IMR-90 (cell line): ENCODE measurements around the gene EHMT1. TPM values are rescaled to one million over a fixed set of nuclear protein-coding genes. Genes with fewer than 3 reads are reported as not detected.

Experiments used
- ATAC-seq: fragments of 200-7000 bp; cut with Tn5 transposase; 2 replicates; pipeline ENCODE4 v1.9.1; 2020; ENCODE audit warnings: low read depth, mild to moderate bottlenecking, moderate library complexity
- BruUV-seq: library from RNA; stranded (reverse); fragments of 400-500 nt; replicated peaks from 2 replicates; lab custom pipeline; 2021; lab: Mats Ljungman, UMichigan
- CTCF ChIA-PET: fragments of 300-600 bp; formaldehyde crosslinking; extraction: SDS; loops from one replicate; lab custom pipeline; 2021; ENCODE audit warnings: antibody characterized with exemption; lab: Yijun Ruan, JAX
- POLR2A ChIA-PET: fragments of 300-600 bp; sonication (Branson Sonifier 250); formaldehyde crosslinking; loops from one replicate; lab custom pipeline; 2022; ENCODE audit warnings: antibody characterized with exemption; ENCODE audit not compliant: unreplicated experiment; lab: Charles Lee
- DNase-seq: peaks from one replicate; pipeline ENCODE4 v3.0.0; 2013
- H2AFZ ChIP-seq: replicated peaks from 2 replicates; pipeline ENCODE3; 2013; ENCODE audit warnings: low read length, mild to moderate bottlenecking; ENCODE audit not compliant: poor library complexity
- H2AK5ac ChIP-seq: 2 replicates; pipeline ENCODE4 v1.6.1; 2013; ENCODE audit warnings: low read depth, low read length, inconsistent platforms
- H2AK9ac ChIP-seq: replicated peaks from 2 replicates; pipeline ENCODE3; 2013; ENCODE audit warnings: mild to moderate bottlenecking, low read depth, low read length, moderate library complexity; ENCODE audit not compliant: poor library complexity
- H2BK120ac ChIP-seq: 2 replicates; pipeline ENCODE4 v1.6.1; 2013; ENCODE audit warnings: low read depth, low read length, inconsistent platforms
- H2BK15ac ChIP-seq: 3 replicates; pipeline ENCODE4 v1.6.1; 2013; ENCODE audit warnings: low read depth, low read length, inconsistent platforms
- H2BK20ac ChIP-seq: 2 replicates; pipeline ENCODE4 v1.6.1; 2013; ENCODE audit warnings: low read depth, mild to moderate bottlenecking, inconsistent platforms, low read length, moderate library complexity
- H2BK5ac ChIP-seq: 2 replicates; pipeline ENCODE4 v1.6.1; 2013; ENCODE audit warnings: mild to moderate bottlenecking, low read depth, low read length, inconsistent platforms; ENCODE audit not compliant: poor library complexity, severe bottlenecking
- H3K14ac ChIP-seq: replicated peaks from 2 replicates; pipeline ENCODE4 v1.6.1; 2013; ENCODE audit warnings: low read depth, low read length, inconsistent platforms
- H3K18ac ChIP-seq: 2 replicates; pipeline ENCODE4 v1.6.1; 2013; ENCODE audit warnings: low read depth, low read length, control low read depth
- H3K23ac ChIP-seq: 2 replicates; pipeline ENCODE4 v1.6.1; 2013; ENCODE audit warnings: low read depth, low read length, inconsistent platforms
- H3K27ac ChIP-seq: 2 replicates; pipeline ENCODE4 v1.5.1; 2013; ENCODE audit warnings: mild to moderate bottlenecking, control low read depth, low read length; ENCODE audit not compliant: insufficient read depth
- H3K27me3 ChIP-seq: 2 replicates; pipeline ENCODE4 v1.6.1; 2013; ENCODE audit warnings: low read length; ENCODE audit not compliant: control insufficient read depth, insufficient read depth
- H3K36me3 ChIP-seq: 2 replicates; pipeline ENCODE4 v1.6.1; 2013; ENCODE audit warnings: low read length, mixed read lengths; ENCODE audit not compliant: control insufficient read depth, insufficient read depth
- H3K4ac ChIP-seq: 2 replicates; pipeline ENCODE4 v1.6.1; 2013; ENCODE audit warnings: low read depth, low read length, inconsistent platforms
- H3K4me1 ChIP-seq: 2 replicates; pipeline ENCODE4 v1.6.1; 2013; ENCODE audit warnings: low read length, mixed read lengths; ENCODE audit not compliant: control insufficient read depth, insufficient read depth
- H3K4me2 ChIP-seq: 2 replicates; pipeline ENCODE4 v1.6.1; 2013; ENCODE audit warnings: low read depth, mild to moderate bottlenecking, control low read depth, low read length, moderate library complexity
- H3K4me3 ChIP-seq: 2 replicates; pipeline ENCODE4 v1.5.1; 2013; ENCODE audit warnings: low read depth, mild to moderate bottlenecking, control low read depth, low read length, moderate library complexity; ENCODE audit not compliant: insufficient read depth
- H3K56ac ChIP-seq: 2 replicates; pipeline ENCODE4 v1.6.1; 2013; ENCODE audit warnings: low read length, inconsistent platforms; ENCODE audit not compliant: insufficient read depth; ENCODE audit errors: extremely low read depth
- H3K79me1 ChIP-seq, 2 experiments: 2 replicates each; pipeline ENCODE4 v1.6.1; 2013; ENCODE audit warnings: low read length in 2 of 2, inconsistent platforms in 1 of 2, low read depth in 1 of 2
- H3K9ac ChIP-seq: 2 replicates; pipeline ENCODE4 v1.6.1; 2013; ENCODE audit warnings: low read depth, low read length, control low read depth
- H3K9me1 ChIP-seq: 2 replicates; pipeline ENCODE4 v1.6.1; 2013; ENCODE audit warnings: low read length, inconsistent platforms; ENCODE audit not compliant: insufficient read depth
- H3K9me3 ChIP-seq: 2 replicates; pipeline ENCODE4 v1.6.1; 2013; ENCODE audit warnings: low read length; ENCODE audit not compliant: control insufficient read depth, insufficient read depth
- H4K20me1 ChIP-seq: 2 replicates; pipeline ENCODE4 v1.6.1; 2013; ENCODE audit warnings: low read length, inconsistent platforms; ENCODE audit not compliant: insufficient read depth
- H4K5ac ChIP-seq: 2 replicates; pipeline ENCODE4 v1.6.1; 2013; ENCODE audit warnings: mild to moderate bottlenecking, low read depth, low read length, control low read depth
- H4K8ac ChIP-seq, 2 experiments: 2 replicates each; pipeline ENCODE4 v1.6.1; 2013; ENCODE audit warnings: low read depth in 2 of 2, low read length in 2 of 2, control low read depth in 1 of 2, inconsistent platforms in 1 of 2
- H4K91ac ChIP-seq: 2 replicates; pipeline ENCODE4 v1.6.1; 2013; ENCODE audit warnings: low read depth, low read length, inconsistent platforms; ENCODE audit not compliant: insufficient read depth
- BHLHE40 ChIP-seq: fragments of 150-350 bp; IDR thresholded peaks from 2 replicates; pipeline ENCODE4 v1.6.1; 2016; ENCODE audit warnings: mild to moderate bottlenecking, low read depth, low read length
- CEBPB ChIP-seq: IDR thresholded peaks from 2 replicates; pipeline ENCODE4 v1.6.1; 2012; ENCODE audit warnings: low read depth, low read length, improper control_type of control experiment
- CHD1 ChIP-seq: IDR thresholded peaks from 2 replicates; pipeline ENCODE4 v1.6.1; 2012; ENCODE audit warnings: low read depth, low read length, improper control_type of control experiment
- FOS ChIP-seq: fragments of 150-350 bp; IDR thresholded peaks from 2 replicates; pipeline ENCODE4 v1.6.1; 2016; ENCODE audit warnings: low read depth, low read length
- MAFK ChIP-seq: IDR thresholded peaks from 2 replicates; pipeline ENCODE4 v1.6.1; 2012; ENCODE audit warnings: low read depth, low read length, improper control_type of control experiment
- MAZ ChIP-seq: IDR thresholded peaks from 2 replicates; pipeline ENCODE4 v1.6.1; 2012; ENCODE audit warnings: low read depth, mild to moderate bottlenecking, low read length, improper control_type of control experiment, moderate library complexity, borderline replicate concordance
- MXI1 ChIP-seq: IDR thresholded peaks from 2 replicates; pipeline ENCODE4 v1.6.1; 2012; ENCODE audit warnings: low read depth, mild to moderate bottlenecking, low read length, moderate library complexity, borderline replicate concordance
- NFE2L2 ChIP-seq: fragments of 150-350 bp; IDR thresholded peaks from 2 replicates; pipeline ENCODE4 v1.6.1; 2016; ENCODE audit warnings: low read depth, mild to moderate bottlenecking, low read length
- POLR2A ChIP-seq: IDR thresholded peaks from 2 replicates; pipeline ENCODE4 v1.6.1; 2012; ENCODE audit warnings: mild to moderate bottlenecking, low read depth, low read length
- RAD21 ChIP-seq: IDR thresholded peaks from 2 replicates; pipeline ENCODE4 v1.6.1; 2012; ENCODE audit warnings: low read length, improper control_type of control experiment
- RCOR1 ChIP-seq: IDR thresholded peaks from 2 replicates; pipeline ENCODE4 v1.6.1; 2012; ENCODE audit warnings: mild to moderate bottlenecking, low read length, improper control_type of control experiment; ENCODE audit not compliant: insufficient replicate concordance
- RFX5 ChIP-seq: IDR thresholded peaks from 2 replicates; pipeline ENCODE4 v1.8.0; 2012; ENCODE audit warnings: low read depth, mild to moderate bottlenecking, low read length, moderate library complexity
- SMC3 ChIP-seq: fragments of 150-350 bp; IDR thresholded peaks from 2 replicates; pipeline ENCODE4 v1.6.1; 2016; ENCODE audit warnings: low read depth, mild to moderate bottlenecking, antibody characterized with exemption, low read length, moderate library complexity
- WGBS, 2 experiments: methylation state at CpG; one replicate each; pipeline versions ENCODE4 v1.1.5 to v1.1.7; 2013; ENCODE audit warnings: missing lambda C conversion rate in 2 of 2; ENCODE audit not compliant: insufficient read length in 1 of 2; ENCODE audit errors: extremely low coverage in 2 of 2; 5-methylcytosine and 5-hydroxymethylcytosine counted together
- dilution Hi-C: fragments of 300-500 bp; cut with HindIII; formaldehyde crosslinking; loops from one replicate; pipeline ENCODE4 v1.14.3; 2018; ENCODE audit warnings: low sequenced_read_pairs; ENCODE audit not compliant: unreplicated experiment
- in situ Hi-C: fragments of 300-500 bp; cut with MboI; formaldehyde crosslinking; loops from 3 replicates; pipeline ENCODE4 v1.14.3; 2019; ENCODE audit warnings: low sequenced_read_pairs, inconsistent platforms, mixed read lengths
- intact Hi-C: fragments of 100-400 bp; cut with micrococcal nuclease; formaldehyde crosslinking; loops from 2 replicates; pipeline ENCODE4 v1.10.0; 2022
- polyA plus RNA-seq, 3 experiments: library from polyadenylated mRNA; depleted of rRNA; stranded (reverse); fragments of >200 nt; gene quantifications; 2 replicates each; pipeline ENCODE4 v1.2.3, GENCODE V29; 2012; ENCODE audit warnings: low replicate concordance in 1 of 3
- total RNA-seq: library from RNA; depleted of rRNA; stranded (reverse); fragments of >200 nt; gene quantifications from 2 replicates; pipeline ENCODE4 v1.2.3, GENCODE V29; 2012
- TF ChIP-seq, protein P1 (sequence below): fragments of 150-350 bp; IDR thresholded peaks from 2 replicates; pipeline ENCODE4 v1.6.1; 2017; ENCODE audit warnings: mild to moderate bottlenecking, antibody characterized with exemption, low read length, low read depth
- TF ChIP-seq, protein P2 (sequence below): conservative IDR thresholded peaks from 2 replicates; pipeline ENCODE4 v1.5.1; 2012; ENCODE audit warnings: mild to moderate bottlenecking, low read depth, low read length, improper control_type of control experiment
- TF ChIP-seq, protein P3 (sequence below): fragments of 150-350 bp; IDR thresholded peaks from 2 replicates; pipeline ENCODE4 v1.6.1; 2016; ENCODE audit warnings: low read depth, mild to moderate bottlenecking, low read length, moderate library complexity, borderline replicate concordance

Gene EHMT1
- total and polyA plus RNA-seq, 2 of the 4 experiments (the other 2 are of a cell fraction): 32.8 to 35.1 TPM

DNA sequence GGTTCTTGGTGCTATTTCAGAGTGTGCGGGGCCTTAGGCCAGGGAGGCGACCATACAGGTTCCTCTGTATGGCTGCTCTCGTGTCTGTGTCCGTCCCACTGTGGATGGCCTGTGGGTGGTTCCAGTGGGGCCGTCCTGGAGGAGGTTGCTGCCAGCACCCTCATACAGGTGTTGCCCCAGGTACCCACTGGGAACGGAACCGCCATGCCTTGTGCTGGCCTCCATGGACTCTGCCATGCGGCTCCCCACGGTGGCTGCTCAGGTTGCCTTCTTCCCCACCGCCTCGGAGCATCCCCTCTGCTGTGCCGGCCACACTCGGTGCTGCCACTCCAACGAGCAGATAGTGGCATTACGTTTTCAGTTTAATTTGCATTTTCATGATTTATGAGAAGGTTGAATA is 129.5 kb downstream of the EHMT1 start:
- BruUV-seq: no TSS peak
- Histone ChIP-seq H2BK5ac (no peak overlapping the region), H2BK15ac (no peak overlapping the region), H3K27me3 (no peaks in the 10 kb centered on the region), H4K20me1 (peaks cover 9% of the 10 kb centered on the region; the same call in 1 of the 2 replicates), H4K8ac (no peak overlapping the region), H3K9me3 (no peaks in the 10 kb centered on the region), H3K9me1 (peaks cover 14% of the 10 kb centered on the region), H2AFZ (peak overlapping the region; percentile 9), H2BK20ac (no peak overlapping the region), H2BK120ac (no peak overlapping the region), H3K4ac (no peak overlapping the region), H3K4me3 (no peak overlapping the region), H3K14ac (no peak overlapping the region), H3K4me2 (no peak overlapping the region), H4K5ac (no peak overlapping the region), H4K91ac (no peak overlapping the region), H3K79me1 (peaks cover 18 to 62% of the 10 kb centered on the region in 2 experiments; a peak in 3 of 4 replicates), H3K18ac (no peak overlapping the region), H2AK9ac (no peak overlapping the region), H3K27ac (no peak overlapping the region), H3K4me1 (peaks cover 2% of the 10 kb centered on the region; the same call in 1 of the 2 replicates), H3K9ac (no peak overlapping the region), H3K23ac (no peak overlapping the region), H3K56ac (no peak overlapping the region), H2AK5ac (no peak overlapping the region), H3K36me3 (peaks cover 36% of the 10 kb centered on the region)
- in situ Hi-C loops (no loop called here), dilution Hi-C loops (no loop called here), intact Hi-C loops (no loop called here)
- ChIA-PET CTCF (no interaction called here), POLR2A (no interaction called here)
- TF ChIP-seq RAD21 (no peak), SMC3 (no peak), RFX5 (no peak), NFE2L2 (no peak), POLR2A (no peak), FOS (no peak), MAZ (no peak), CHD1 (no peak), MXI1 (no peak), BHLHE40 (no peak), CEBPB (no peak), RCOR1 (no peak), MAFK (no peak)
- TF ChIP-seq, protein P1, sequence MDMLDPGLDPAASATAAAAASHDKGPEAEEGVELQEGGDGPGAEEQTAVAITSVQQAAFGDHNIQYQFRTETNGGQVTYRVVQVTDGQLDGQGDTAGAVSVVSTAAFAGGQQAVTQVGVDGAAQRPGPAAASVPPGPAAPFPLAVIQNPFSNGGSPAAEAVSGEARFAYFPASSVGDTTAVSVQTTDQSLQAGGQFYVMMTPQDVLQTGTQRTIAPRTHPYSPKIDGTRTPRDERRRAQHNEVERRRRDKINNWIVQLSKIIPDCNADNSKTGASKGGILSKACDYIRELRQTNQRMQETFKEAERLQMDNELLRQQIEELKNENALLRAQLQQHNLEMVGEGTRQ: no peak
- TF ChIP-seq, protein P2, sequence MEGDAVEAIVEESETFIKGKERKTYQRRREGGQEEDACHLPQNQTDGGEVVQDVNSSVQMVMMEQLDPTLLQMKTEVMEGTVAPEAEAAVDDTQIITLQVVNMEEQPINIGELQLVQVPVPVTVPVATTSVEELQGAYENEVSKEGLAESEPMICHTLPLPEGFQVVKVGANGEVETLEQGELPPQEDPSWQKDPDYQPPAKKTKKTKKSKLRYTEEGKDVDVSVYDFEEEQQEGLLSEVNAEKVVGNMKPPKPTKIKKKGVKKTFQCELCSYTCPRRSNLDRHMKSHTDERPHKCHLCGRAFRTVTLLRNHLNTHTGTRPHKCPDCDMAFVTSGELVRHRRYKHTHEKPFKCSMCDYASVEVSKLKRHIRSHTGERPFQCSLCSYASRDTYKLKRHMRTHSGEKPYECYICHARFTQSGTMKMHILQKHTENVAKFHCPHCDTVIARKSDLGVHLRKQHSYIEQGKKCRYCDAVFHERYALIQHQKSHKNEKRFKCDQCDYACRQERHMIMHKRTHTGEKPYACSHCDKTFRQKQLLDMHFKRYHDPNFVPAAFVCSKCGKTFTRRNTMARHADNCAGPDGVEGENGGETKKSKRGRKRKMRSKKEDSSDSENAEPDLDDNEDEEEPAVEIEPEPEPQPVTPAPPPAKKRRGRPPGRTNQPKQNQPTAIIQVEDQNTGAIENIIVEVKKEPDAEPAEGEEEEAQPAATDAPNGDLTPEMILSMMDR: no peak
- TF ChIP-seq, protein P3, sequence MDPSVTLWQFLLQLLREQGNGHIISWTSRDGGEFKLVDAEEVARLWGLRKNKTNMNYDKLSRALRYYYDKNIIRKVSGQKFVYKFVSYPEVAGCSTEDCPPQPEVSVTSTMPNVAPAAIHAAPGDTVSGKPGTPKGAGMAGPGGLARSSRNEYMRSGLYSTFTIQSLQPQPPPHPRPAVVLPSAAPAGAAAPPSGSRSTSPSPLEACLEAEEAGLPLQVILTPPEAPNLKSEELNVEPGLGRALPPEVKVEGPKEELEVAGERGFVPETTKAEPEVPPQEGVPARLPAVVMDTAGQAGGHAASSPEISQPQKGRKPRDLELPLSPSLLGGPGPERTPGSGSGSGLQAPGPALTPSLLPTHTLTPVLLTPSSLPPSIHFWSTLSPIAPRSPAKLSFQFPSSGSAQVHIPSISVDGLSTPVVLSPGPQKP: no peak
- WGBS, 2 experiments: 93% methylated on average over 4 of the region's 15 CpGs; no CpG with 5 or more reads in 1 of the 2 experiments
- DNase-seq (no peak), ATAC-seq (no peak)
